ENCODE results near the gene EXT2. TPM values are rescaled to one million over a fixed set of nuclear protein-coding genes. Genes with fewer than 3 reads are reported as not detected.
A peak's percentile ranks its signal among the peaks of the same experiment; 100 is the strongest.

Gene EXT2
- total and polyA plus RNA-seq, 11 donors = 12.6 to 41.9 (median 31.9) TPM

- ATAC-seq = peak in 2 of 4 donors; percentile 10 to 18
Observed at GRCh38 chr11:44257338-44258189, 162.1 kb downstream of the EXT2 start.

DNA sequence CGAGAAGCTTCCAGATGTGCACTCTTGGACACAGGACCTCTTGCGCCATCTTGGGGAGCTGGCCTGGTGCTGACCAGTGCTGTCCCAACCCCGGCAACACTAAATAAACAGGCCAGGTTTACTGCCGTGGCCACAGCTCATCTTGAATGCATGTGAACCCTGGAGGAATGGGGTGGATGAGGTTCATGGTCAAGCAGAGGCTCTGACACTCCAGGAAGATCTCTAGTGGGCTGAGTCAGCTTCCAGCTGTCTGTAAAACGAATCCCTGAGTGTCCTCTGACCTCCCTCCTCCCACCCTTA is 162.7 kb downstream of the EXT2 start:
- TF ChIP-seq, protein P1, sequence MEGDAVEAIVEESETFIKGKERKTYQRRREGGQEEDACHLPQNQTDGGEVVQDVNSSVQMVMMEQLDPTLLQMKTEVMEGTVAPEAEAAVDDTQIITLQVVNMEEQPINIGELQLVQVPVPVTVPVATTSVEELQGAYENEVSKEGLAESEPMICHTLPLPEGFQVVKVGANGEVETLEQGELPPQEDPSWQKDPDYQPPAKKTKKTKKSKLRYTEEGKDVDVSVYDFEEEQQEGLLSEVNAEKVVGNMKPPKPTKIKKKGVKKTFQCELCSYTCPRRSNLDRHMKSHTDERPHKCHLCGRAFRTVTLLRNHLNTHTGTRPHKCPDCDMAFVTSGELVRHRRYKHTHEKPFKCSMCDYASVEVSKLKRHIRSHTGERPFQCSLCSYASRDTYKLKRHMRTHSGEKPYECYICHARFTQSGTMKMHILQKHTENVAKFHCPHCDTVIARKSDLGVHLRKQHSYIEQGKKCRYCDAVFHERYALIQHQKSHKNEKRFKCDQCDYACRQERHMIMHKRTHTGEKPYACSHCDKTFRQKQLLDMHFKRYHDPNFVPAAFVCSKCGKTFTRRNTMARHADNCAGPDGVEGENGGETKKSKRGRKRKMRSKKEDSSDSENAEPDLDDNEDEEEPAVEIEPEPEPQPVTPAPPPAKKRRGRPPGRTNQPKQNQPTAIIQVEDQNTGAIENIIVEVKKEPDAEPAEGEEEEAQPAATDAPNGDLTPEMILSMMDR (IDR thresholded peaks at IDR 0.05) = no peak
- TF ChIP-seq POLR2A (IDR thresholded peaks at IDR 0.05) = no peak
- H3K27me3 ChIP-seq = no peaks in the 10 kb centered on the region
- peaks cover 0 to 7% (median 0%) of the 10 kb centered on the region in 12 donors for H3K4me1 ChIP-seq
- no peak overlapping the region for H3K27ac ChIP-seq
- no peak overlapping the region for H3K4me3 ChIP-seq
- DNase-seq = peak in 1 of 5 donors; percentile 47
- H3K9me3 ChIP-seq = peaks cover 0 to 8% (median 4%) of the 10 kb centered on the region in 12 donors
- 85 to 90% (median 88%) methylated on average over 5 of the region's 5 CpGs for WGBS, 4 donors
- ATAC-seq = no peak
- no peaks in the 10 kb centered on the region for H3K36me3 ChIP-seq
- intact Hi-C loops (cut with DNase I) = loop anchor here in 1 of 10 donors (10.0 kb wide), 1 partner anchor 123 kb away; no protein-coding TSS in a partner anchor

More at GRCh38 chr11:44257338-44258189, 162.1 kb downstream of the EXT2 start:
- Histone ChIP-seq H3K36me3 (no peaks in the 10 kb centered on the region), H3K9me3 (peaks cover 0 to 14% (median 10%) of the 10 kb centered on the region in 12 donors), H3K27ac (no peak overlapping the region), H3K4me3 (no peak overlapping the region), H3K4me1 (peaks cover 0 to 7% (median 0%) of the 10 kb centered on the region in 12 donors), H3K27me3 (no peaks in the 10 kb centered on the region)
- DNase-seq = peak in 1 of 5 donors; percentile 32
- 94 to 97% (median 96%) methylated on average over 8 of the region's 8 CpGs for WGBS, 4 donors
- TF ChIP-seq POLR2A (IDR thresholded peaks at IDR 0.05) = no peak
- TF ChIP-seq, protein P1 (IDR thresholded peaks at IDR 0.05) = no peak
- intact Hi-C loops (cut with DNase I) = loop anchor here in 1 of 10 donors (10.0 kb wide), 1 partner anchor 123 kb away; no protein-coding TSS in a partner anchor

GRCh38 chr11:44258839-44259420 is 163.5 kb downstream of the EXT2 start:
- Histone ChIP-seq H3K27ac (no peak overlapping the region), H3K4me1 (peaks cover 0 to 7% (median 0%) of the 10 kb centered on the region in 12 donors), H3K36me3 (no peaks in the 10 kb centered on the region), H3K4me3 (no peak overlapping the region), H3K9me3 (peaks cover 0 to 1% (median 0%) of the 10 kb centered on the region in 12 donors), H3K27me3 (no peaks in the 10 kb centered on the region)
- WGBS, 4 donors = 74 to 93% (median 87%) methylated on average over 5 of the region's 5 CpGs
- no peak for DNase-seq
- ATAC-seq = no peak
- intact Hi-C loops (cut with DNase I) = loop anchor here in 1 of 10 donors (10.0 kb wide), 1 partner anchor 124 kb away; no protein-coding TSS in a partner anchor
- no peak for TF ChIP-seq POLR2A (IDR thresholded peaks at IDR 0.05)
- TF ChIP-seq, protein P1 (IDR thresholded peaks at IDR 0.05) = no peak

GRCh38 chr11:44260081-44260480 is 164.6 kb downstream of the EXT2 start:
- no peak overlapping the region for H3K4me3 ChIP-seq
- peak in 1 of 5 donors; percentile 46 for DNase-seq
- 80 to 87% (median 83%) methylated on average over 4 of the region's 4 CpGs for WGBS, 4 donors
- intact Hi-C loops (cut with DNase I) = no loop called here
- no peaks in the 10 kb centered on the region for H3K9me3 ChIP-seq
- peaks cover 0 to 7% (median 0%) of the 10 kb centered on the region in 12 donors for H3K4me1 ChIP-seq
- no peak for TF ChIP-seq POLR2A (IDR thresholded peaks at IDR 0.05)
- TF ChIP-seq, protein P1 (IDR thresholded peaks at IDR 0.05) = no peak
- no peak for ATAC-seq
- no peak overlapping the region for H3K27ac ChIP-seq
- no peaks in the 10 kb centered on the region for H3K27me3 ChIP-seq
- H3K36me3 ChIP-seq = no peaks in the 10 kb centered on the region
